Calu3 (cell line): Measurements from ENCODE around the gene KAT6B. TPM values are rescaled to one million over a fixed set of nuclear protein-coding genes. Genes with fewer than 3 reads are reported as not detected.

Experiments
- BruUV-seq: library from RNA; stranded (reverse); fragments of 400-500 nt; replicated peaks from 2 replicates; lab custom pipeline; 2021; lab: Mats Ljungman, UMichigan
- CTCF ChIA-PET: fragments of 300-600 bp; sonication (Branson Sonifier 250); formaldehyde crosslinking; loops from one replicate; lab custom pipeline; 2022; ENCODE audit warnings: antibody characterized with exemption; lab: Charles Lee
- DNase-seq: peaks from one replicate; pipeline ENCODE4 v3.0.0; 2022
- H3K27ac Mint-ChIP-seq: one replicate; pipeline ENCODE4 v1.8.0; 2022; ENCODE audit warnings: mixed read lengths; ENCODE audit not compliant: unreplicated experiment
- H3K27me3 Mint-ChIP-seq: one replicate; pipeline ENCODE4 v1.8.0; 2022; ENCODE audit warnings: mixed read lengths; ENCODE audit not compliant: unreplicated experiment
- H3K36me3 Mint-ChIP-seq: one replicate; pipeline ENCODE4 v1.8.0; 2022; ENCODE audit warnings: mild to moderate bottlenecking, moderate library complexity, mixed read lengths; ENCODE audit not compliant: insufficient read depth, unreplicated experiment
- H3K4me1 Mint-ChIP-seq: one replicate; pipeline ENCODE4 v1.8.0; 2022; ENCODE audit warnings: mild to moderate bottlenecking, low read depth, mixed read lengths; ENCODE audit not compliant: unreplicated experiment
- H3K4me3 Mint-ChIP-seq: one replicate; pipeline ENCODE4 v1.8.0; 2022; ENCODE audit warnings: mild to moderate bottlenecking, low read depth, moderate library complexity, mixed read lengths; ENCODE audit not compliant: unreplicated experiment
- H3K9me3 Mint-ChIP-seq: one replicate; pipeline ENCODE4 v1.8.0; 2022; ENCODE audit warnings: low read depth, mixed read lengths; ENCODE audit not compliant: unreplicated experiment
- intact Hi-C: fragments of 100-400 bp; cut with micrococcal nuclease; formaldehyde crosslinking; loops from one replicate; pipeline ENCODE4 v1.10.0; 2022; ENCODE audit not compliant: unreplicated experiment
- total RNA-seq: library from RNA; stranded (reverse); gene quantifications from 2 replicates; pipeline ENCODE4 v1.2.3, GENCODE V29; 2022
- TF ChIP-seq, protein P1 (sequence below): fragments of 200-600 bp; IDR thresholded peaks from one replicate; pipeline ENCODE4 v1.8.0; 2022; ENCODE audit warnings: antibody characterized with exemption; ENCODE audit not compliant: unreplicated experiment

KAT6B gene
- total RNA-seq, 1 experiment from 2014 or later, result 28.6 TPM

DNA sequence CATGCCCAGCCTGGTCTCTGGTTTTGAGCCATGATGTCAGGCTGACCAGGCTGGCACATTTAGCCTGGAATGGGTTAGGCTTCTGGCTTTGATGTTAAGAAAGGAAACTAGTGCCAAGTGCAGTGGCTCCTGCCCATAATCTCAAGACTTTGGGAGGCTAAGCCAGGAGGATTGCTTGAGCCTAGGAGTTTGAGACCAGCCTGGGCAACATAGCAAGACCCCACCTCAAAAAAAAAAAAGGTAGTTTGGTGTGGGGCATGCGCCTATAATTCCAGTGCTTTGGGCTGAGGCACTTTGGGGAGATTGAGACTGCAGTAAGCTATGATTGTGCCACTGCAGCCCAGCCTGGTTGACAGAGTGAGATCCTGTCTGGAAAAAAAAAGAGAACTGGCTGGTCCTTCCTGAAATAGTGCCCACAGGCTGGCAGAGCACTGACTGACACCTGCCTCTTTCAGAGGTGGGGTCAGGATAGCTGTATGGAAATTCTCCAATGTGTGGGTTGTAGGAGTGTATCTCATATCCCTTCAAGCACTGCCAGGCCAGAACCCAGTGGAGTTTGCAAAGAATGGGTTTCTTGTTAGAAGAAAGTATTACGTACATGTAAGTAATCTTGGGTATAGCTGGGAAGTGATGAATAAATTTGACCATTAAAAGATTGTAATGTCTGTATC lies 61.3 kb downstream of the KAT6B start:
- DNase-seq, result no peak
- CTCF ChIA-PET, result no interaction called here
- Mint-ChIP-seq H3K27me3 (no peaks in the 10 kb centered on the region), H3K4me3 (no peak overlapping the region), H3K36me3 (no peaks in the 10 kb centered on the region), H3K9me3 (no peaks in the 10 kb centered on the region), H3K4me1 (peaks cover 8% of the 10 kb centered on the region), H3K27ac (no peak overlapping the region)
- intact Hi-C loops, result loop anchor here (10.0 kb wide), 1 partner anchor 107 kb away; no protein-coding TSS in a partner anchor
- TF ChIP-seq, protein P1, sequence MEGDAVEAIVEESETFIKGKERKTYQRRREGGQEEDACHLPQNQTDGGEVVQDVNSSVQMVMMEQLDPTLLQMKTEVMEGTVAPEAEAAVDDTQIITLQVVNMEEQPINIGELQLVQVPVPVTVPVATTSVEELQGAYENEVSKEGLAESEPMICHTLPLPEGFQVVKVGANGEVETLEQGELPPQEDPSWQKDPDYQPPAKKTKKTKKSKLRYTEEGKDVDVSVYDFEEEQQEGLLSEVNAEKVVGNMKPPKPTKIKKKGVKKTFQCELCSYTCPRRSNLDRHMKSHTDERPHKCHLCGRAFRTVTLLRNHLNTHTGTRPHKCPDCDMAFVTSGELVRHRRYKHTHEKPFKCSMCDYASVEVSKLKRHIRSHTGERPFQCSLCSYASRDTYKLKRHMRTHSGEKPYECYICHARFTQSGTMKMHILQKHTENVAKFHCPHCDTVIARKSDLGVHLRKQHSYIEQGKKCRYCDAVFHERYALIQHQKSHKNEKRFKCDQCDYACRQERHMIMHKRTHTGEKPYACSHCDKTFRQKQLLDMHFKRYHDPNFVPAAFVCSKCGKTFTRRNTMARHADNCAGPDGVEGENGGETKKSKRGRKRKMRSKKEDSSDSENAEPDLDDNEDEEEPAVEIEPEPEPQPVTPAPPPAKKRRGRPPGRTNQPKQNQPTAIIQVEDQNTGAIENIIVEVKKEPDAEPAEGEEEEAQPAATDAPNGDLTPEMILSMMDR, result no peak
- BruUV-seq, result no TSS peak

DNA sequence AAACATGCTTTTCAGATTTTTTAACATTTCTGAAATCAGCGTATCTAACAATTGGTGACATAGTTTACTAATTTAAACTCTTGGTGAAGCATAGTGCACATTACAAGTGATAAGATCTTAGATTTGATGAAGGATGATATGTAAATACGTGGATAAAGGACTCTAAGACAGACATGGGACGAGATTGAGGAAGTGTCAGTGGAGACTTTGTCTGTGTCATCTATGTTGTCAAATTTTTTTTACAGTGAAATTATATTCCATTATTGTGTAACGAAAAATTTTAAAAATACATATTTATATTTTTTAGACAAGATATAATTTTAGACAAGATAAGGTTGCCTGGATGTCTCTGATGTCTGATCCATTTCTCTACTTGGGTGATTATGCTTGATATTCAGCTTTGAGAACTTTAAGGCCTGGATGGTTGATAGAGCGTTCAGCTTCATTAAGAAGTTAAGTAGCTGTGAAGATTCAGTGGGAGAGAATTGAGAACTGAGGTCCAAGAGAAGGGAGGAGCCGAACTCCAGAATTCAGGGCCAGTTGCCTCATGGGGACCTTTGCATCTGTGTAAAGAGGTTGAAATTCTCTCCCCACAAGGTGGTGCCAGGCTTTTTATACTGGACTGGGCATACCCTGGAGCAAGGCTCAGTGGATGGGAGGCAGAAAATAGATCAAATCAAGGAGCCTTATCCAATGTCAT lies 62.7 kb downstream of the KAT6B start:
- Mint-ChIP-seq H3K4me1 (peaks cover 8% of the 10 kb centered on the region), H3K36me3 (no peaks in the 10 kb centered on the region), H3K27me3 (no peaks in the 10 kb centered on the region), H3K27ac (no peak overlapping the region), H3K4me3 (no peak overlapping the region), H3K9me3 (no peaks in the 10 kb centered on the region)
- CTCF ChIA-PET, result no interaction called here
- BruUV-seq, result no TSS peak
- peak; percentile 26 for DNase-seq
- intact Hi-C loops, result loop anchor here (1.0 to 10.0 kb wide), 2 partner anchors 106 to 130 kb away; no protein-coding TSS in a partner anchor
- TF ChIP-seq, protein P1, result peak; percentile 13

DNA sequence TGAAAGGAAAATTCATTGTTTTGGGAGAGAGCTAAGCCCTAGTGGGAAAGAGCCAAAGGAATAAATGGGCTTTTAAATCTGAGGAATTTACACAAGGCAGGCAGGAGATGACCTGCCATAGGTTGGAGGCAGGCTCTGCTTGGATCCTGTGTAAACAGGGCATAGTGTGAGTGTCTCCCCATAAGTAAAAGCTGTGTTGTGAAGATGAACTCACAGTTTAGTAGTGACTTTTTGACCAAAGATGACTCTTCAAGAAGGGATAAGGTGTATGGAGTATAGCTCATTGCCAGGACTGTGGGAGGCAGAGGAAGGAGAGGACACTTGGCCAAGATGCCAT lies 63.2 kb downstream of the KAT6B start:
- H3K9me3 Mint-ChIP-seq, result no peaks in the 10 kb centered on the region
- no peak overlapping the region for H3K27ac Mint-ChIP-seq
- BruUV-seq, result no TSS peak
- peaks cover 8% of the 10 kb centered on the region for H3K4me1 Mint-ChIP-seq
- CTCF ChIA-PET, result interaction anchor here (0.7 kb wide), 1 partner anchor 130 kb away, joined by 3 read pairs; no protein-coding TSS in a partner anchor
- no peaks in the 10 kb centered on the region for H3K36me3 Mint-ChIP-seq
- H3K4me3 Mint-ChIP-seq, result no peak overlapping the region
- H3K27me3 Mint-ChIP-seq, result no peaks in the 10 kb centered on the region
- DNase-seq, result no peak
- TF ChIP-seq, protein P1, result no peak
- intact Hi-C loops, result loop anchor here (1.0 to 10.0 kb wide), 2 partner anchors 105 to 130 kb away; no protein-coding TSS in a partner anchor

DNA sequence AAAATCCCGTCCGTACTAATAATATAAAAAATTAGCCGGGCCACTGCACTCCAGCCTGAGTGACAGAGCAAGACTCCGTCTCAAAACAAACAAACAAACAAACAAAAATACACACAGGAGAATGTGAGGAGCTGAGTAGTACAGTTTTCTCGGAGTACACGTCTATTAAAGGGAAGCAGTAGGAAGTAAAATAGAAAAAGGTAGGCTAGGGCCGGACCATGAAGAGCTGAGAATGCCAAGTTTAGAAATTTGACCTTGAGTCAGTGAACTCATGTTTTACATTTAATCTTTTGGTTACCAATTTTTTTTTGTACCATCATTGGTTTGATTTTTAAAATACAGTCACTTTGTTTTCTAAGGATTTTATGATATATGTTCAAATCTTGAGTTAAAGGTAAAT lies 64.1 kb downstream of the KAT6B start:
- Mint-ChIP-seq H3K9me3 (no peaks in the 10 kb centered on the region), H3K27me3 (no peaks in the 10 kb centered on the region), H3K27ac (no peak overlapping the region), H3K4me3 (no peak overlapping the region), H3K36me3 (no peaks in the 10 kb centered on the region), H3K4me1 (peaks cover 8% of the 10 kb centered on the region)
- TF ChIP-seq, protein P1, result no peak
- CTCF ChIA-PET, result interaction anchor here (0.7 kb wide), 1 partner anchor 130 kb away, joined by 3 read pairs; no protein-coding TSS in a partner anchor
- BruUV-seq, result no TSS peak
- intact Hi-C loops, result no loop called here
- no peak for DNase-seq
